HG03103 (cell line): Measurements from ENCODE around the gene SLC9B1.
"Not testable (repeated sequence)": the region's sequence is repeated elsewhere in the genome, so short reads cannot be mapped to it uniquely, and the experiment has no call there.

Experiments
- ATAC-seq: cut with Tn5 transposase; IDR thresholded peaks from one replicate; pipeline ENCODE4 v1.9.1; 2021; ENCODE audit warnings: low read depth; ENCODE audit not compliant: unreplicated experiment

Gene SLC9B1

GRCh38 chr4:103012060-103012459 lies 7.4 kb downstream of the SLC9B1 start:
- ATAC-seq, result no peak

DNA sequence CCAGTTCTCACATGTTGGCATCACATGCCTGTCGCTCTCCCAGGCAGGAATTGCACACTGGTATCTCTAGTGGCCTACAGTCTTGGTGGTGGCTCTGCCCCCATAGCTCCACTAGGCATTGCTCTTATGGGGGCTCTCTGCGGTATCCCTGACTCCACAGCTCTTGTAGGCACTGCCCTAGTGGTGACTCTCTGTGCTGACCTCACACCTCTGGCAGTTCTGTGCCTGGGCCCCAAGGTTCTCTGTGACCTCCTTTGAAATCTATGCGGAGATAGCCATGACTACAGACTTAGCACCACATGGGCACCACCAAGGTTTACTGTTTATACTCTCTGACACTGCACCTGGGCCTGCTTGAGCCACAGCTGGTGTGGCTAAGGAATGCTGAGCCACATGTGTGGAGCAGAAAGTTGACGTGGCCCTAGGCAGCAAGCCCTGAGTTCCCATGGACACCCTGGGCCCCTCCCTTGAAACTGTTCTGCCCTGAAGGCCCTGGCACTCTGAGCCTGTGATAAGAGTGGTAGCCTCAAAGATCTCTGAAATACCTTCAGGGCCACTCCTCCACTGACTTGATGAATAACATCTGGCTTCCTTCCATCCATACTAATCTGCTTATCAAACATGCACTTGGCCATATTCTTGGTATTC lies 8.0 kb downstream of the SLC9B1 start:
- no peak for ATAC-seq

DNA sequence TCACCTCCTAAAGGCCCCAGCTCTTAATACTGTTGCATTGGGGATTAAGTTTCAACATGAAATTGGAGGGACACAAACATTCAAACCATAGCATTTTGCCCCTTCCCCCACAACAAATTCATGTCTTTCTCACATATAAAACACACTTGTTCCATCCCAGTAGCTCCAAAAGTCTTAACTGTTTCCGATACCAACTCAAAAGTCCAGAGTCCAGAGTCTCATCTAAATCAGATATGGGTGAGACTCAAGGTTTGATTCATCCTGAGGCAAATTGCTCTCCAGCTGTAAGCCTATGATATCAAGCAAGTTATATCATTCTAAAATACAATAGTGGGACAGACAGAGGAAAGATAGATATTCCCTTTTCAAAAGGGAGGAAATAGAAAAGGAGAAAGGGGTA lies 8.7 kb downstream of the SLC9B1 start:
- ATAC-seq, result no peak

GRCh38 chr4:103008875-103009729 lies 10.4 kb downstream of the SLC9B1 start:
- peak; percentile 92 for ATAC-seq

GRCh38 chr4:103002551-103002950 lies 17.0 kb downstream of the SLC9B1 start:
- ATAC-seq, result no peak

DNA sequence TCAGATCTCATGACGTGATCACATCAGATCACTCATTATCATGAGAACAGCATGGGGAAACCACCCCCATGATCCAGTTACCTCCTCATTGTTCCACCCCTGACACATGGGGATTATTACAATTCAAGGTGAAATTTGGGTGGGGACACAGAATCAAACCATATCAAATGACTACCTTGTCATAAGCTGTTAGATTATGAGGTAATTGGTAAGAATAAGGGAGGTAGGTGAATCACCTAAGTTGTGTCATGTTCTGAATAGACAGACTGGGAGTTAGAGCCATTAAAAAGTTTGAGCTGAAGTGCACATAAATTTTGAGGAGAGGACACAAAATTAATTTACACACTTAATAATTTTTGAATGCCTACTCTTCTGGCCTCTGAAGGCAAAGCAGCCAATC lies 24.7 kb downstream of the SLC9B1 start:
- ATAC-seq, result no peak

GRCh38 chr4:102993985-102994384 lies 25.5 kb downstream of the SLC9B1 start:
- ATAC-seq, result not testable (repeated sequence)

DNA sequence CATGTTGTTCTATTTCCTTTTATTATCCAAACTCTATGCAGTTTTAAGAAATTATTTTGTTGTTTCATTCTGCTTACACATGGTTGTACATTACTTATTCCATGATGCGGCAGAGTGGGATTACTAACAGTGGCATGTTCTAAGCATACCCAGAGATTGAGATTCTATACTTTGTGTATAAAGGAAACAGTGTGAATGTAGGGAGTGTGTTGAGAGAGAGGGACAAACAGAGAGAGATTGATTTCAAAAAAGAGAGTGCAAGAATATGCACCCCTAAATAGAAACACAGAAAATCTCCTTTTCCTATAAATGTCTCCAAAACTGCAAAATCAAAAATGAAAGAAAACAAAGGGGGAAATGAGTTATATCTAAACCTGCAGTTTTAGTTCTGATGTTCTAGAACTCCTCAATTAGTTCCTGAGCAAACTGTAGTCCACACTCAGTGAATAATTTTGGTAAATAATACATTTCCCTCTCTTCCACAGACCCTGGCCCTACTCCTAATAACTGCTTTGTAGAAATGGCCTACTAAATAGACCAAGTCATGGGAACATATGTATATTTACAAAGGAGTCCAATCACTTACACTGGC lies 31.0 kb downstream of the SLC9B1 start:
- no peak for ATAC-seq

GRCh38 chr4:102981005-102981404 lies 38.5 kb downstream of the SLC9B1 start:
- no peak for ATAC-seq

DNA sequence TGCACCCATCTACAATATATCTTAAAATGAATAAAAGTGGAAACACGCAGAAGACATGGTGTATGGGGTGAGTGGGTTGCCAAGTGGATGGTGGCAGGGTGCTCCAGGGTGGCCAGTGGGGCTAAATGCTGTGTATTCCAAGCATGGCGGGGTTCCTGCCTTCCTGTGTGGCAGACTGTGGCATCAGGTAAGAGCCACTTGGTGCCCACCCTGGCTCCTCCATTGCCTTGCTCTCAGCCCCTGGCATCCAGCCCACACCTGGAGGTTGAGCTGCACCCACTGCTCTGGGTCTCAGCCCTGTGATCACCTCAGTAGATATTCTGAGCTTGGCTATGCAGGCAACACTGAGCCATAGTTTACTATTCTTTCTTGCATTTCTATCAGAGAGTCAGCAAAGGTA lies 57.7 kb downstream of the SLC9B1 start:
- ATAC-seq, result not testable (repeated sequence)

DNA sequence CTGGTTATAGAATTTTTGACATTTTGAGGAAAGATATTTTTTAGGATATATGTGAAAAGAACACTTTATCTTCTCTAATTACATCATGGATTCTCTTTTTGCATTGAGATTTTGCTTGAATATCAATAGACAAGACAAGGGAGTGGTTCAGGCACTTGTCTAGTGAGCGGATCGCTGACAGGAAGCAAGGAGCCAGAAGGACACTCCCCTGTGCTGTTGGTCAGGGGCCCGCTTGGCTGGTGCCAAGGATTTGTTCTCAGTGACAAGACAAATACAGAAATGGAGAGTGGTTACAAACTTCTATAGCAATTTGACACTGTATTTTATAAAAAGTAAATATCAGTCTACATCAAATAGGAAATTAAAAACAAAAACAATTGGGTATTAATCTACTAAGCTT lies 60.0 kb downstream of the SLC9B1 start:
- ATAC-seq, result no peak

DNA sequence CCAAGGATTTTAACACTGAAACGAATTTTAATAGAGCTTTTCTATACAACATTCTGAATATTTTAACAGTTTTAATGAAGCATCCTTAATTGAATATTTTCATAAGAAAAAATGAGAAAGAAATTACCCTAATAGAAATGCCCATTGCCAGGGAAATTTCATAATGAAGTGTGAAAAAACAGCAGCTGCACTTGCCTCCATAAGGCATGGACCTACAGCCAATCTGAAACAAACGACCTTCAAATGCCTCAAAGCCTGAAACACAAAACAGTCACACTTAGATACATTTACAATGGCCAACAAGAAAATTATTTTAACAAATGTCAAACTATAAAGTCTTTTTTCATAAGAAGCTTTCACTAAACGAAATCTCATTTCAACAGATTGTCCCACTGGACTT lies 74.4 kb downstream of the SLC9B1 start:
- no peak for ATAC-seq

GRCh38 chr4:102938063-102938462 lies 81.4 kb downstream of the SLC9B1 start:
- not testable (repeated sequence) for ATAC-seq

- no peak for ATAC-seq
Measured at GRCh38 chr4:102935716-102936115, 83.8 kb downstream of the SLC9B1 start.

- not testable (repeated sequence) for ATAC-seq
Measured at GRCh38 chr4:102919697-102920096, 99.8 kb downstream of the SLC9B1 start.

DNA sequence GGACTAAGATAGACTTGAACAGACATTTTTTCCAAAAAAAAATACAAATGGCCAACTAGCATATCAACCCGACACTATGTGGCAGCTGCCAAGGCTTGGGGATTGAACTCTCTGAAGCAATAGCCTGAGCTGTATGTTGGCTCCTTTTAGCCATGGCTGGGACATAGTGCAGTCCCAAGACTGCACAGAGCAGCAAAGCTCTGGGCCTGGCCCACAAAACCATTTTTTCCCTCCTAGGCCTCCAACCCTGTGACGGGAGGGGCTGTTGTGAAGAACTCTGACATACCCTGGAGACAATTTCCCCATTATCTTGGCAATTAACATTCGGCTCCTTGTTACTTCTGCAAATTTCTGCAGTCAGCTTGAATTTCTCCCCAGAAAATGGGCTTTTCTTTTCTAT lies 100.6 kb downstream of the SLC9B1 start:
- ATAC-seq, result no peak

- ATAC-seq, result no peak
Measured at GRCh38 chr4:102901804-102902203, 117.7 kb downstream of the SLC9B1 start.

DNA sequence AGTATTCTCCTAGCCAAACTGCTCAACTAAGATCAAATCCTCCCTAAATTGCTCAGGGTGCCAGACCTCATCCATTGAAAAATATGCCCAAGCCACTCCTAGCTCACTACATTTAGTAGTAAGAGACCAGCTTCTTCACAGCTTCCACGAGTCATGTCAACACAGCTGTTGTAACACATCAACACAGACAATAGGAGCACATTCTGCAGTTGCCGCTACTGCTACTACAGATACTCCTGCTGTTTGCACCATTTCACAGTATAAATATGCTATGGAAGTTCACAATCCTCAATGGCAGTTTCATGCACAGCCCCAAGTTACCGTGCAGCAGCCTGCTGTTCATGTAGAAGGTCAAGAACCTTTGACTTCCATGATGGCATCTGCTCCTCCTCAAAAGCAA lies 121.9 kb downstream of the SLC9B1 start:
- not testable (repeated sequence) for ATAC-seq

DNA sequence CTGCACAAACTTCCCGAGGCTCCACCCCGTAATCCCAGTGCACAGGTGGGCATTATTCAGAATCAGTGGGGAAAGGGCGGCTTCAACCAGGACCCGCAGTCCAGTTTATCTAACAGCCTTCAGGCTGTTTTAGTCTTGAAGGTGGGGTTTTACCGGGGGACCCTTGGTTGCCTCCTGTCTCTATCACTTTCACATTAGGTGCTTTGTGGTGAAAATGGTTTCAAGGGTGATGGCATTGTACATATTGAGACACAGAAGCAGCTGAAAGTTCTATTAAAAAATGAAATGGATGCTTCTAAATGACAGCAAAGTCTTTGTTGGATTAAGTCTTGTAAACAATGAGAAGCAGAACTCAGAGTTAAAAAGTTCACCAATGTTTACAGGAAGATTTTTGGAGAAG lies 123.0 kb downstream of the SLC9B1 start:
- not testable (repeated sequence) for ATAC-seq

- not testable (repeated sequence) for ATAC-seq
Measured at GRCh38 chr4:102889866-102890265, 129.6 kb downstream of the SLC9B1 start.

GRCh38 chr4:102888570-102888969 lies 130.9 kb downstream of the SLC9B1 start:
- ATAC-seq, result not testable (repeated sequence)

DNA sequence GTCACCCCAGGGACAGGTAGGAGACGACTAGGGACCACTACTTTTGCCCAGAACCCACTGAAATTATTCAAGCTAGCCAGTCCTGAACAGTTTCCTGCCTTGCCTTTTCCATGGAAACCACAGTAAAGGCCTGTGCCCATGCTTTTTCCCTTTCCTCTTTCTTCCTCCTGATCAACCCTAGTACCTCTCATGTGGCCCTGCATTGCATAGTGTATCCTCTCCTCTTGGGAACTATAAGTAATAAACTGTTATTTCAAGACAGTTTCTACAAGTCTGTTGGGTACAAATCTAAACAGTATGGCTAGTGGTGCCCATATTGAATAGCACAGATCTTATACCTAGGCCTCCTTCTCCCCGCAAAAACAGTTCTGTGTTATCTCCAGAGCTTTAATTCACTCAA lies 136.2 kb downstream of the SLC9B1 start:
- no peak for ATAC-seq
